HG03457 (cell line): ENCODE data around the gene NUDT4B.
"Not testable (repeated sequence)": the region's sequence is repeated elsewhere in the genome, so short reads cannot be mapped to it uniquely, and the experiment has no call there.

Experiments used
- ATAC-seq: cut with Tn5 transposase; IDR thresholded peaks from one replicate; pipeline ENCODE4 v1.9.1; 2021; ENCODE audit warnings: moderate number of reproducible peaks; ENCODE audit not compliant: unreplicated experiment

NUDT4B gene

GRCh38 chr1:148748563-148749334 lies at the start of gene NUDT4B:
Gene NUDT4B (plus strand): TSS chr1:148748774. CDS start chr1:148748953, 179 bp downstream.
- not testable (repeated sequence) for ATAC-seq

- not testable (repeated sequence) for ATAC-seq
Observed at GRCh38 chr1:148699357-148699756, 49.2 kb upstream of the NUDT4B start.

- ATAC-seq = not testable (repeated sequence)
Observed at GRCh38 chr1:148702242-148702641, 46.3 kb upstream of the NUDT4B start.

GRCh38 chr1:148703973-148704591 lies 44.5 kb upstream of the NUDT4B start:
- not testable (repeated sequence) for ATAC-seq

GRCh38 chr1:148705316-148705948 lies 43.1 kb upstream of the NUDT4B start:
- ATAC-seq = not testable (repeated sequence)

GRCh38 chr1:148708779-148709333 lies 39.7 kb upstream of the NUDT4B start:
- ATAC-seq = not testable (repeated sequence)

GRCh38 chr1:148710772-148711523 lies 37.6 kb upstream of the NUDT4B start:
- ATAC-seq = not testable (repeated sequence)

- not testable (repeated sequence) for ATAC-seq
Observed at GRCh38 chr1:148712353-148712752, 36.2 kb upstream of the NUDT4B start.

- not testable (repeated sequence) for ATAC-seq
Observed at GRCh38 chr1:148715518-148715917, 33.1 kb upstream of the NUDT4B start.

GRCh38 chr1:148716966-148717520 lies 31.5 kb upstream of the NUDT4B start:
- ATAC-seq = not testable (repeated sequence)

- ATAC-seq = not testable (repeated sequence)
Observed at GRCh38 chr1:148720918-148721317, 27.7 kb upstream of the NUDT4B start.

- not testable (repeated sequence) for ATAC-seq
Observed at GRCh38 chr1:148722758-148723157, 25.8 kb upstream of the NUDT4B start.

GRCh38 chr1:148723515-148723914 lies 25.1 kb upstream of the NUDT4B start:
- ATAC-seq = not testable (repeated sequence)

GRCh38 chr1:148724872-148725271 lies 23.7 kb upstream of the NUDT4B start:
- not testable (repeated sequence) for ATAC-seq

- not testable (repeated sequence) for ATAC-seq
Observed at GRCh38 chr1:148727862-148728261, 20.7 kb upstream of the NUDT4B start.

- ATAC-seq = peak; percentile 54
Observed at GRCh38 chr1:148729128-148729527, 19.4 kb upstream of the NUDT4B start.

GRCh38 chr1:148729541-148729940 lies 19.0 kb upstream of the NUDT4B start:
- ATAC-seq = not testable (repeated sequence)

GRCh38 chr1:148732277-148732676 lies 16.3 kb upstream of the NUDT4B start:
- not testable (repeated sequence) for ATAC-seq

- ATAC-seq = not testable (repeated sequence)
Observed at GRCh38 chr1:148733585-148734310, 14.8 kb upstream of the NUDT4B start.

GRCh38 chr1:148734311-148734662 lies 14.3 kb upstream of the NUDT4B start:
- not testable (repeated sequence) for ATAC-seq
